Lung (tissue), 12 donors: ENCODE results near the gene KLHL30. TPM values are rescaled to one million over a fixed set of nuclear protein-coding genes. Genes with fewer than 3 reads are reported as not detected.

Source experiments
- ATAC-seq: fragments of 200-7000 bp; cut with Tn5 transposase; one replicate; pipeline ENCODE4 v1.9.1; 2020; ENCODE audit warnings: moderate number of reproducible peaks; ENCODE audit not compliant: insufficient read depth, low FRiP score
- DNase-seq, 3 donors: peaks; one replicate each; pipeline ENCODE4 v3.0.0-alpha.2; 2013 to 2017
- H3K27ac ChIP-seq, 2 donors: one replicate each; pipeline ENCODE4 v1.5.1; 2013; ENCODE audit warnings: mild to moderate bottlenecking in 2 of 2, moderate library complexity in 2 of 2, control low read depth in 1 of 2, inconsistent platforms in 1 of 2, low read depth in 1 of 2, low read length in 1 of 2
- H3K27me3 ChIP-seq, 3 donors: one replicate each; pipeline ENCODE4 v1.5.1; 2013; ENCODE audit warnings: low read length in 2 of 3; ENCODE audit not compliant: control insufficient read depth in 3 of 3, insufficient read depth in 3 of 3
- H3K36me3 ChIP-seq, 4 donors: one replicate each; pipeline ENCODE4 v1.5.1; 2013; ENCODE audit warnings: low read length in 4 of 4, mild to moderate bottlenecking in 1 of 4, moderate library complexity in 1 of 4; ENCODE audit not compliant: control insufficient read depth in 4 of 4, insufficient read depth in 4 of 4
- H3K4me1 ChIP-seq, 5 donors: one replicate each; pipeline ENCODE4 v1.5.1; 2013; ENCODE audit warnings: low read length in 5 of 5, mild to moderate bottlenecking in 2 of 5, moderate library complexity in 1 of 5; ENCODE audit not compliant: control insufficient read depth in 5 of 5, insufficient read depth in 5 of 5
- H3K4me3 ChIP-seq: one replicate; pipeline ENCODE4 v1.5.1; 2013; ENCODE audit warnings: mild to moderate bottlenecking, control low read depth, moderate library complexity
- H3K9ac ChIP-seq, 2 donors: one replicate each; pipeline ENCODE4 v1.5.1; 2013; ENCODE audit warnings: low read length in 2 of 2, control low read depth in 1 of 2; ENCODE audit not compliant: insufficient read depth in 1 of 2
- H3K9me3 ChIP-seq, 4 donors: one replicate each; pipeline ENCODE4 v1.5.1; 2013; ENCODE audit warnings: low read length in 3 of 4, mild to moderate bottlenecking in 1 of 4, moderate library complexity in 1 of 4; ENCODE audit not compliant: control insufficient read depth in 4 of 4, insufficient read depth in 3 of 4
- WGBS, 2 donors: extraction: QIAGEN DNeasy Blood & Tissue Kit; methylation state at CpG; one replicate each; pipeline ENCODE4 v1.1.7; 2013; 5-methylcytosine and 5-hydroxymethylcytosine counted together
- polyA plus RNA-seq, 2 donors: library from polyadenylated mRNA; stranded (reverse); fragments of 200-250 nt; gene quantifications; one replicate each; pipeline ENCODE4 v1.2.1, GENCODE V29; 2013
- total RNA-seq, 2 donors: library from RNA; depleted of rRNA in 1 of 2; stranded (reverse); fragments of >200 nt in 1 of 2; gene quantifications; one replicate each; pipeline ENCODE4 v1.2.1, GENCODE V29; 2014 to 2021
- TF ChIP-seq, protein P1 (sequence below): IDR thresholded peaks from 2 replicates; pipeline ENCODE4 v1.5.1; 2012; ENCODE audit warnings: mild to moderate bottlenecking; ENCODE audit errors: control extremely low read depth, extremely low read depth
- donor health status: control.
- donor health status: control.
- donor health status: Bipolar disorder and iron deficiency.
- donor health status: healthy.
- donor health status: DM: yes; HTN: yes; CAD: no.

Gene KLHL30
- total and polyA plus RNA-seq, 4 donors = 0.18 to 2.1 (median 0.39) TPM

GRCh38 chr2:238120463-238121298 lies 17.8 kb upstream of the KLHL30 start:
- Histone ChIP-seq H3K4me1 (peaks cover 0 to 3% (median 0%) of the 10 kb centered on the region in 5 donors), H3K27ac (no peak overlapping the region), H3K36me3 (no peaks in the 10 kb centered on the region), H3K9me3 (no peaks in the 10 kb centered on the region), H3K27me3 (peaks cover 0 to 5% (median 0%) of the 10 kb centered on the region in 3 donors), H3K4me3 (no peak overlapping the region), H3K9ac (no peak overlapping the region)
- DNase-seq = peak; percentile 49 to 75 (median 66)
- TF ChIP-seq, protein P1, sequence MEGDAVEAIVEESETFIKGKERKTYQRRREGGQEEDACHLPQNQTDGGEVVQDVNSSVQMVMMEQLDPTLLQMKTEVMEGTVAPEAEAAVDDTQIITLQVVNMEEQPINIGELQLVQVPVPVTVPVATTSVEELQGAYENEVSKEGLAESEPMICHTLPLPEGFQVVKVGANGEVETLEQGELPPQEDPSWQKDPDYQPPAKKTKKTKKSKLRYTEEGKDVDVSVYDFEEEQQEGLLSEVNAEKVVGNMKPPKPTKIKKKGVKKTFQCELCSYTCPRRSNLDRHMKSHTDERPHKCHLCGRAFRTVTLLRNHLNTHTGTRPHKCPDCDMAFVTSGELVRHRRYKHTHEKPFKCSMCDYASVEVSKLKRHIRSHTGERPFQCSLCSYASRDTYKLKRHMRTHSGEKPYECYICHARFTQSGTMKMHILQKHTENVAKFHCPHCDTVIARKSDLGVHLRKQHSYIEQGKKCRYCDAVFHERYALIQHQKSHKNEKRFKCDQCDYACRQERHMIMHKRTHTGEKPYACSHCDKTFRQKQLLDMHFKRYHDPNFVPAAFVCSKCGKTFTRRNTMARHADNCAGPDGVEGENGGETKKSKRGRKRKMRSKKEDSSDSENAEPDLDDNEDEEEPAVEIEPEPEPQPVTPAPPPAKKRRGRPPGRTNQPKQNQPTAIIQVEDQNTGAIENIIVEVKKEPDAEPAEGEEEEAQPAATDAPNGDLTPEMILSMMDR = no peak
- WGBS, 2 donors = 40 to 44% methylated on average over 28 to 30 of the region's 30 CpGs
- no peak for ATAC-seq

GRCh38 chr2:238121511-238122286 lies 16.8 kb upstream of the KLHL30 start:
- H3K27ac ChIP-seq = no peak overlapping the region
- H3K4me3 ChIP-seq = no peak overlapping the region
- DNase-seq (no peak), ATAC-seq (no peak)
- H3K36me3 ChIP-seq = no peaks in the 10 kb centered on the region
- peaks cover 0 to 4% (median under 1%) of the 10 kb centered on the region in 5 donors for H3K4me1 ChIP-seq
- TF ChIP-seq, protein P1 = no peak
- no peak overlapping the region for H3K9ac ChIP-seq
- H3K9me3 ChIP-seq = peaks cover 0 to 3% (median 0%) of the 10 kb centered on the region in 4 donors
- WGBS, 2 donors = 93% methylated on average over 27 of the region's 27 CpGs
- H3K27me3 ChIP-seq = peaks cover 0 to 5% (median 0%) of the 10 kb centered on the region in 3 donors

DNA sequence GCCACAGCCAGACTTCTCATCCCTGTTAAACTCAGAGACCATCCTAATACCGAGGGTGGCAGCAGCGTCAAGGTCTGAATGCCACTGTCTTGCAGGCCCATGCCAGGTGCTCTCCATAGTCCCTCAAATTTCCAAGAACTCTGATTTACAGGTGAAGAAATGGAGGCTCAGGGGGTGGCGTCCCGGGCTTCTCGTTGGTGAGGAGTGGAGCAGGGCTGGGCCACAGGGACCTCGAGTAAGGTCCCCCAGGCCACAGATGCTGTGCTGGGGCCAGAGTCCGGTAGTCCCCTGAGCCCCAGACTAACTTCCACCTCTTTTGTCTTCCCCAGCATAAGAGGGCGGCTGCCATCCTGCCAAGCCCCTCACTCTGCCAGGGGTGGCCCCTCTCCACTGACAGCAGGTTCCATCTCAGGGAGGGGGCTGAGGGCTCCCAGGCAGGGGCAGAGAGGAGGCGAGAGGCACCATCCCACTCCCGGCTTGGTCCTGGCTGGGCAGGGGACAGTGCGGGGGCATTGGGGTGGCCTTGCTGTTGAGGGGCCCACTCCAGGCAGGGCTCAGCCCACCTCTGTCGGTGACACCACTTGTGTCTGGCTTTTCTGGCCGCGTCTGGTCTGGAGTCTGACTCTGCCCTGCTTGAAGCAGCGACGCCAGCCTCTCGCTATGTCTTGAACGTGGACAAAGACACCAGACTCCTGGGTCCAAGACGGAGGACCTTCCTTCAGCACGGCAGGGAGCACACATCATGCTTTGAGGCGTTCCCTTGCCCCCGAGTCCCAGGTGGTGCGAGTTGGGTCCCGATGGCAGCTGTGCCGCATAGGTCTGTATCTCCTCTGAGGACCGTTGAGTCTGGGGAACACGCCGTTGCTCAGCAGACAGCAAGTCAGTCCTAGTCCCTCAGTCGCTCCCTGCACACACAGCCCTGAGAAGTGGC lies 15.9 kb upstream of the KLHL30 start:
- Histone ChIP-seq H3K27me3 (peaks cover 0 to 5% (median 0%) of the 10 kb centered on the region in 3 donors), H3K4me3 (no peak overlapping the region), H3K36me3 (no peaks in the 10 kb centered on the region), H3K9ac (no peak overlapping the region), H3K9me3 (peaks cover 0 to 3% (median 0%) of the 10 kb centered on the region in 4 donors), H3K27ac (no peak overlapping the region), H3K4me1 (peaks cover 0 to 10% (median 4%) of the 10 kb centered on the region in 5 donors)
- WGBS, 2 donors = 82 to 87% methylated on average over 29 of the region's 29 CpGs
- ATAC-seq (no peak), DNase-seq (no peak)
- TF ChIP-seq, protein P1 = no peak
